LNCaP clone FGC (cell line): Measurements from ENCODE around the gene PPP1R1A.

Experiments used
- DNase-seq: peaks from one replicate; pipeline ENCODE4 v3.0.0-alpha.2; 2011; ENCODE audit warnings: low read depth
- H3K4me3 ChIP-seq: 2 replicates; pipeline ENCODE4 v1.5.1; 2011; ENCODE audit warnings: mild to moderate bottlenecking, low read depth, low read length, control low read depth
- CTCF ChIP-seq: IDR thresholded peaks from 2 replicates; pipeline ENCODE4 v1.5.1; 2012; ENCODE audit warnings: mild to moderate bottlenecking; ENCODE audit not compliant: control insufficient read depth, insufficient read depth; ENCODE audit errors: extremely low read depth

PPP1R1A gene

DNA sequence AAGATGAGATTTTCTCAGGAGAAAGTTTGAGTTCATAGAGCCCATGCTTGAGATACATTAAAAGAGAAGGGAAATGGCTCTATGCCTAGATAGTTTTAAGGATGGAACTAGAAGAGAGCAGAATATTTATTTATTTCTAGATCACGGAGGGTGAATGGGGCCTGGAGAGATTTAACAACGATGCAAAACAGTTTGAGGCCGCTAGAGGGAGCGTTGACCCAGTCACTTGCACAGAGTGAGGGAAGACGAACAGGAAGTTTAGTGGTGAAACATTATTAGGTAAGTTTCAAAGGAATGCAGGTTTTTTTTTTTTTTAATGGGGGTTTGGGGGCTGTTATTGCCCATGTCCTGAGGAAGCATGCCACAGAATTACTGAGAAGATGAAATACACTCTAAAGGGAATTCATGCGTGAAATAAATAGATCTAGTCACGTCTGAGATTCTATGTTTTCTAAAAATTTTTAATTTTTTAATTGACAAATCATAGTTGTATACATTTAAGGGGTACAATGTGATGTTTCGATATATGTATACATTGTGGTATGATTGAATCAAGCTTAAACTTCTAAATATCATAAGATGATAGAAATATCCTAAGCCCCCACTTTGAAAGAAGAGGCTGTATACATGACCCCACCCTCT lies 14.8 kb upstream of the PPP1R1A start:
- TF ChIP-seq CTCF: peak; percentile 93
- no peak overlapping the region for H3K4me3 ChIP-seq
- peak; percentile 36 for DNase-seq

GRCh38 chr12:54602661-54603060 lies 14.2 kb upstream of the PPP1R1A start:
- no peak overlapping the region for H3K4me3 ChIP-seq
- no peak for DNase-seq
- TF ChIP-seq CTCF: no peak

GRCh38 chr12:54601841-54602240 lies 13.4 kb upstream of the PPP1R1A start:
- TF ChIP-seq CTCF: no peak
- no peak for DNase-seq
- H3K4me3 ChIP-seq: no peak overlapping the region

- TF ChIP-seq CTCF: no peak
- no peak for DNase-seq
- no peak overlapping the region for H3K4me3 ChIP-seq
Measured at GRCh38 chr12:54598970-54599369, 10.5 kb upstream of the PPP1R1A start.

- peak; percentile 97 for TF ChIP-seq CTCF
- H3K4me3 ChIP-seq: no peak overlapping the region
- DNase-seq: peak; percentile 26
Measured at GRCh38 chr12:54596526-54596946, 8.1 kb upstream of the PPP1R1A start.

DNA sequence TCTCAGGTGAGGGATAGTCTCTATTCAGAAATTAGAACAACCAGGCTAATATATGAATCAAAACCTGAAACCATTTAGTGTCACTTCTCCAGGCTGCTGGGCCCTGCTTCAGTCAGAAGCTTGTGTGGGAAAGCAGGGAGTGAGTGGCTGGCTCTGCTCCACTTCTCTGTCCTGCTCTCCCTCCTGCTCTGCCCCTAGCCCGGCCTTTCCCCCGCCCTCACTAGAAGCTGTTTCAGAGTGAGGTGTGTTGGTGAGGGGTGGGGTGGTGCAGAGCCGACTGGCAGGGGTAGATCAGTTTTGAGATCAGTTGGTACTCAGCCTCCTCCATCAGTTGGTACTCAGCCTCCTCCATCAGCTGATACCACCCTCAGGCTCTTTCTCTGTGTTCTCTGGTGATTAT lies 7.0 kb upstream of the PPP1R1A start:
- no peak overlapping the region for H3K4me3 ChIP-seq
- DNase-seq: no peak
- TF ChIP-seq CTCF: no peak

- no peak for TF ChIP-seq CTCF
- no peak for DNase-seq
- H3K4me3 ChIP-seq: no peak overlapping the region
Measured at GRCh38 chr12:54593725-54594124, 5.3 kb upstream of the PPP1R1A start.
